ENCODE results near the gene ATAD3B. TPM values are rescaled to one million over a fixed set of nuclear protein-coding genes. Genes with fewer than 3 reads are reported as not detected.

Gene ATAD3B
- total and polyA plus RNA-seq, 2 donors (not counting 3 experiments of a cell fraction or from before 2014, with no cell fraction given) = 20.5 to 48.2 TPM

GRCh38 chr1:1439546-1440261 lies 31.9 kb upstream of the ATAD3B start:
- H4K20me1 ChIP-seq (replicated peaks; ENCODE audit: control insufficient read depth, extremely low read depth, insufficient read depth, low read length) = no peaks in the 10 kb centered on the region
- no peaks in the 10 kb centered on the region for H3K79me2 ChIP-seq (ENCODE audit: control insufficient read depth, insufficient read depth, low read length)
- H3K4me1 ChIP-seq (ENCODE audit: control insufficient read depth, extremely low read depth, insufficient read depth, low read length) = peaks cover 2% of the 10 kb centered on the region
- DNase-seq (ENCODE audit: low read depth, low spot score) (no peak), FAIRE-seq (no peak)
- no peaks in the 10 kb centered on the region for H3K27me3 ChIP-seq (ENCODE audit: control insufficient read depth in 2 of 2, insufficient read depth in 2 of 2, low read length in 2 of 2)
- dilution Hi-C loops (cut with MboI; ENCODE audit: extremely low pct_ligation_motif_present, low sequenced_read_pairs) (no loop called here), intact Hi-C loops (cut with micrococcal nuclease) (loop anchor here (2.0 kb wide), 1 partner anchor 65 kb away; the partner anchor contains the start of gene AURKAIP1)
- H3K9me1 ChIP-seq (replicated peaks; ENCODE audit: control insufficient read depth, extremely low read depth, insufficient read depth, low read length) = no peaks in the 10 kb centered on the region
- no peak for TF ChIP-seq POLR2A (IDR thresholded peaks at IDR 0.05; ENCODE audit: low read depth, low read length)
- TF ChIP-seq FOS (IDR thresholded peaks at IDR 0.05; ENCODE audit: borderline replicate concordance, insufficient read depth, low read length) = no peak
- TF ChIP-seq MYC (IDR thresholded peaks at IDR 0.05; ENCODE audit: low read depth, low read length) = no peak
- TF ChIP-seq MAX (IDR thresholded peaks at IDR 0.05; ENCODE audit: insufficient read depth, insufficient read length) = no peak
- no peak for TF ChIP-seq CTCF (IDR thresholded peaks at IDR 0.05; ENCODE audit: extremely low read depth in 1 of 2, insufficient read depth in 1 of 2, low read depth in 1 of 2, low read length in 2 of 2)
- no peak for TF ChIP-seq EZH2 (IDR thresholded peaks at IDR 0.05; ENCODE audit: borderline replicate concordance, low read depth, low read length, severe bottlenecking)
- no peak for TF ChIP-seq POLR2AphosphoS5 (IDR thresholded peaks at IDR 0.05; ENCODE audit: insufficient read depth, low read depth, low read length)
- no peak for TF ChIP-seq GATA2 (IDR thresholded peaks at IDR 0.05; ENCODE audit: insufficient read depth, insufficient read length, low read depth, low read length)
- TF ChIP-seq JUN (IDR thresholded peaks at IDR 0.05; ENCODE audit: borderline replicate concordance, insufficient read depth, insufficient read length, low read depth) = no peak
- ChIA-PET POLR2A (no interaction called here), CTCF (interaction anchor here (1.1 to 4.4 kb wide), 7 partner anchors 9 to 64 kb away, joined by 3 to 31 read pairs (median 13); partner anchors contain the start of genes ANKRD65, AURKAIP1, CCNL2 and MRPL20)
- H3K27ac ChIP-seq (ENCODE audit: insufficient read depth, low read depth, low read length) = no peak overlapping the region
- no peak overlapping the region for H2AFZ ChIP-seq (ENCODE audit: low read depth, low read length)
- no peak overlapping the region for H3K4me3 ChIP-seq (replicated peaks in 1 of 3; ENCODE audit: insufficient read depth in 1 of 3, low read depth in 1 of 3, low read length in 3 of 3)
- H3K9ac ChIP-seq (replicated peaks; ENCODE audit: extremely low read depth, insufficient read depth, low read length) = no peak overlapping the region
- BruUV-seq (replicated peaks) = no TSS peak
- H3K9me3 ChIP-seq (replicated peaks; ENCODE audit: control insufficient read depth, insufficient read depth, low read length) = no peaks in the 10 kb centered on the region
- no peaks in the 10 kb centered on the region for H3K36me3 ChIP-seq (ENCODE audit: control insufficient read depth in 2 of 2, extremely low read depth in 1 of 2, insufficient read depth in 2 of 2, low read length in 2 of 2)
- H3K4me2 ChIP-seq (ENCODE audit: insufficient read depth, low read length) = no peak overlapping the region
